Stimulated activated CD8-positive, alpha-beta memory T cell treated with anti-CD3 and anti-CD28 coated beads, Interleukin-15, amount 100 ng/mL, for 48 hours (primary cell): ENCODE measurements around the gene TRMT11.
"Not testable (repeated sequence)": the region's sequence is repeated elsewhere in the genome, so short reads cannot be mapped to it uniquely, and the experiment has no call there.

Source experiments
- DNase-seq, 2 donors: peaks; one replicate each; pipeline ENCODE4 v3.0.0-alpha.2; 2020; ENCODE audit warnings: low read depth in 2 of 2

TRMT11 gene

DNA sequence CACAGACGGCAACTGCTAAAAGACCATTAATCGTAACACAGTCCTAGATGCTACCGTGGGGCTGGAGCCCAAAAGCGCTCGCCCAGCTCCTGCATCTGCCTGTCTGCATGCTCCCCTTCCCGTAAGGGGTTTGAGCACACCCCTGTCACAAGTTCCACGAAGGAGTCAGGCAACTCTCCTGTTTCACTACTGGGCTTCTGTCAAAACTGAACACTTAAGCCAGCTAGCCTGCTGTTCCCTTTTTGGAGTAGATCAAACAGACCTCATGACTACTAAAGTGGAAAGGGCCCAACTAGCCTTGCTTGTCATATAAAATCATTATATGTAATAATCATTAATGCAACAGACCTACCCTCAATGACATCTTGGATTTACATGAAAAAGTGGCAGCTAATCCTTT, 61.3 kb downstream of the TRMT11 start:
- DNase-seq = no peak

DNA sequence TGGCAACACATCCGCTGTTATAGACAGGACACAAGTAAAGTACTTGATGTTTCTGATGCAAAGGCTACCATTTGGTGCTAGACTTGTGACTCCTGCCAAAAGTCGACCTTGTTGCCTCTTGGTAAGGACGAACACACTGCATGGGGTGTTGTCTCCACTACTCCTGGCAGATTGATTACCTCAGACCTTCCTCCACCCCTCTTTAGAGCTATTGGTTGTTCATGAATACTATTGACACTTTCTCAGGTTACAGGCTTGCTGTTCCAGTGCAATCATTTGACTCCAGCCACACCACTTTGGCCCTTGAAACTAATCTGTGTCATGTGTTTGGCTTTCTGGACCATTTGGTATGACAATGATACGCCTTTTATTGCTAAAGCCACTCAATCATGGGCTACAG, 62.3 kb downstream of the TRMT11 start:
- DNase-seq = no peak

DNA sequence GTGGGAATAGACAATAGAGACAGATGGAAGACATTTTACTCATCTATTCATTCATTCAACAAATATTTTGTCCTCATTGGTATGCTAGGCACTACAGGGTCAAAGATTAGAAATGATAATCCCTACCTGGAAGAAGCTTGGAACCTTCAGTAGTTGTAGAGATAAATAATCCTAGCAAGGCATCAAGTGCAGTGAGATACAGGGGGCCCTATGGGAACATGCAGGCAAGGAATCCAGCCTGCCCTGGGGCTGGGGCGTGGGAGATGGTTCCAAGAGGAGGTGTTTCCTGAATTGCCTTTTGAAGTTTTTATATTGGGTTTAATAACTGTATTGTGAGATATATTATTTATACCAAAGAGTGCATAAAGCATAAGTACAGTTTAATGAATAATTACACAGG, 64.5 kb downstream of the TRMT11 start:
- DNase-seq = no peak

DNA sequence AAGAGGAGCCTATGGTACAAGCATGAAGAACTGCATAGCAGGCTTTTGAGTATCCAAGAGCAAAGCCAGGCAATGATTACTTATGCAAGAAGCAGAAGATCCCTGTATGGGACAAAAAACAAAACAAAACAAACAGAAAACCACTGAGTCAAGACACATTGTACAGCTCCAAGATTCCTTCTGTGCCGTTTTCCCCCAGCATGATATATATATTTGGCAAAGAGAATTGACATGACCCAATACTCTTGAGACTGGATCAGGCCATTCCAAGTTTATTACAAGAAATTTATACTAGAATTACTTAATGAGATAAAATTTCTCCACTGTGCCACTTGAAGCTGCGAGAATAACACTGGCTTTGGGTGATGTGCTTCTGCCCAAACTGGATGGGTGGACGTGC, 65.5 kb downstream of the TRMT11 start:
- no peak for DNase-seq

DNA sequence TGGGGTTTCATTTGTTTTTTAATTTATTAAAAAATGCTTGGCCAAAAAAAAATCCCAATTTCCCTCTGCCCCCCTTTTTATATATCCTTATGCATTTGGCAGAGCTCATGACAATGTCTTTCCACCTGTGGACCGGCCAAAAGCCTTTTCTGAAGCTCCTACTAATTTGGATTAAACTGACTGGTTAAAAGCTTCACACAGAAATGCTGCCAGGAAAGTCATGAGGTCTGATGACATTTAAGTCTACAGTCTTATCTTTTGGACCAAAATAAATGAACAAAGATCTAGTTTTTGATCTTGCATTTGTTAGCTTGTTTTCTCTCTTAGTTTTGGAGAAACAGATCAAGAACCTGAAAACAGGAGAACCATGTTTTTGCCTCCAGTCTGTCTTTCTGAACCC, 66.1 kb downstream of the TRMT11 start:
- no peak for DNase-seq

DNA sequence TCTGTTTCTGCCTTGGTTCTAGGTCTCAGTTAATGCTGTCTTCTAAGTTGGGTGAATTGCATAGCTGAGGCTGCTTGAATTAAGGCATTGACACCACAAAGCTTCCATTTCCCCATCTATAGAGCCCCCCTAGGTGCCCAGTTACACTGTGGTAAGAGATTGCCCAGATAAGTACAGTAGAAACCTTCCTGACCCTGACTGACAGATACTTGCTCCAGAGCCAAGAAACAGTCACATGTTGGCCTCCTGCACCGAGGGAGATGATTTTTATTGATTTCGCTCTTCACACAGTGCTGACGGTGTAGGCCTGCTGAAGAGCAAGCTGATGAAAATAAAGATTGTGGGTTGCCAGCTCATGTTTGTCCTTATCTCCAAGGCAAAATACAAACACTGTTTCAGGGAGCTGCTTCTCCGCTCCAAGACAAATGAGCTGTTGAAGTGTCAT, 67.9 kb downstream of the TRMT11 start:
- DNase-seq = no peak

DNA sequence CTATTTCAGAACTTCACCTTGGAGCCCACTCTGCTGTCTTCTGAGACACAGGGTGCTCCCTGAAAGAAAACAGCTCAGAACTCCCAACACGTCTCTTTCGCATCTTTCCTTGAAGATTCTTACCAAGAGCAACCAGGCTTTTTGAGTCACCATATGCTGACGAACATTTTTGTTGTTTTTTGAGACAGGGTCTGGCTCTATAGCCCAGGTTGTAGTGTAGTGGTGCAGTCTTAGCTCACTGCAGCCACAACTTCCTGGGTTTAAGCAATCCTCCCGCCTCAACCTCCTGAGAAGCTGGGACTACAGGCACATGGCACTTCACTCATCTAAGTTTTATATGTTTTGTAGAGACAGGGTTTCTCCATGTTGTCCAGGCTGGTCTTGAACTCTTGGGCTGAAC, 68.5 kb downstream of the TRMT11 start:
- DNase-seq = no peak

DNA sequence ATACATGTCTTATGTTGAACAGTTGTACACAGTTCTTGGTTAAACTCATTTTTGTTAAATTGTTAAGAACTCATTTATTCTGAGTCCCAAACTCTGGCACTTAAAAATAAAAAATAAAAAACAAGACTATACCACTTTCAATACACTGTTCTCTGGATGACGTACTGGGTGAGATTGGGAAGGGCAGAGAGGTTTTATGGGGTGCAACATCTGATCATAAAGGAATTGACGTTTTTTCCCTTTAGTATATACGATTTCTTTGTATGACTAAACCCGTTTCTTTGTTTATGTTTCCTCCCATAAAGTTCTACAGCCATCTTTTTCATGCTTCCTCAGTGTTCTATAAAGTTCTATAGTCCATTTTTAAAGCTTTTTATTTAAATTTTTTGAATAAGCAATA, 69.1 kb downstream of the TRMT11 start:
- DNase-seq = no peak

DNA sequence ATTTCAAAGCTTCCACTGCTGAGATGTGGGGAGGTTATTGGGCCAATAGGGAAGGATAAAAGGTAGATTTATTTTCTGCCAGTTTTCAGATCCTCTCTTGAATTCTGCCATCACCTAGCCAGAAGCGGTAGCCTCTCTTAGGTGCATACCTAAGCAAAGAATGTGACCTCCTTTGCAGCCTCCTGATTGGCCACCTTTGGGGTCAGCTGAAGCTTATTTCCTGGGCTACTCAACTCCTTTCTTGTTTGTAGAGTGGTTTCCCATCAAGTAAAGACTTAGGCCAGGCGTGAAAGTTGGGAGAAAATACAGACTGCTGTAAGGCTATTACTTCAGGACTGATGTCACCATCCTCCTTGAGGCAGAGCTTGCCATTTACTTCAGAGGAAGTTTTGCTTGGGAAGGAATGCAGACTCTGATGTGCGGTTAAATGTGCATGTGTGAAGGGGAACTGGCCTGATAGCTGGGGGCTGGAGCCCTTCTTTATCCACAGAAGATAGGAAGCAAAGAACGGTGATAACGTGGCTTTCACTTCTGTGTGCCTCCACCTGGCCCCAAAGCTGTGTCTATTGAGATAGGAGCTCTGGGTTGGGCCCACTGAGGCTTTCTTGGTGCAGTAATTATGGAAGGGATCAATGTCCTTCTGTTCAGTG, 70.1 kb downstream of the TRMT11 start:
- DNase-seq = no peak

DNA sequence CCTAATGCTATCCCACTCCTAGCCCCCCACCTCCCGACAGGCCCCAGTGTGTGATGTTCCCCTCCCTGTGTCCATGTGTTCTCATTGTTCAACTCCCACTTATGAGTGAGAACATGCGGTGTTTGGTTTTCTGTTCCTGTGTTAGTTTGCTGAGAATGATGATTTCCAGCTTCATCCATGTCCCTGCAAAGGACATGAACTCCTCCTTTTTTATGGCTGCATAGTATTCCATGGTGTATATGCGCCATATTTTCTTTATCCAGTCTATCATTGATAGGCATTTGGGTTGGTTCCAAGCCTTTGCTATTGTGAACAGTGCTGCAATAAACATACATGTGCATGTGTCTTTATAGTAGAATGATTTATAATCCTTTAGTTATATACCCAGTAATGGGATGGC, 71.7 kb downstream of the TRMT11 start:
- not testable (repeated sequence) for DNase-seq

DNA sequence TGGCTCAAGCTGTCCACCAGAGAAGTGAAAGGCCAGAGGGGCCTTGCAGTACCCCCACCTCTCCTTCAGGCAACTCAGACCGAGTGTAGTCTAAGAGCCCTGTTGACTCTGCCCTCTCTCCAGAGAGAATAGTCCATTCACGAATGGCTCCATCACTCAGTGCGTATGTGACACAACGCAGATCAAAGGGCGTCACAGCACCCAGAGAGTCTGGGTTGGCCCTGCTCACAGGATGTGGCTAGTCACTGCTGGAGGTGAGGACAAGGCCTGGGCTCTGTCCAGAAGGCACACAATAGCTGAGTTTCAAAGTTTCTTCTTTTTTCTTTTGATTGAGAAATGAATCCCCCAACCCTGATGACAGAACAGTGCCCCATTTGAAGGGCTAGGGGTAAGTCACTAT, 74.1 kb downstream of the TRMT11 start:
- no peak for DNase-seq

DNA sequence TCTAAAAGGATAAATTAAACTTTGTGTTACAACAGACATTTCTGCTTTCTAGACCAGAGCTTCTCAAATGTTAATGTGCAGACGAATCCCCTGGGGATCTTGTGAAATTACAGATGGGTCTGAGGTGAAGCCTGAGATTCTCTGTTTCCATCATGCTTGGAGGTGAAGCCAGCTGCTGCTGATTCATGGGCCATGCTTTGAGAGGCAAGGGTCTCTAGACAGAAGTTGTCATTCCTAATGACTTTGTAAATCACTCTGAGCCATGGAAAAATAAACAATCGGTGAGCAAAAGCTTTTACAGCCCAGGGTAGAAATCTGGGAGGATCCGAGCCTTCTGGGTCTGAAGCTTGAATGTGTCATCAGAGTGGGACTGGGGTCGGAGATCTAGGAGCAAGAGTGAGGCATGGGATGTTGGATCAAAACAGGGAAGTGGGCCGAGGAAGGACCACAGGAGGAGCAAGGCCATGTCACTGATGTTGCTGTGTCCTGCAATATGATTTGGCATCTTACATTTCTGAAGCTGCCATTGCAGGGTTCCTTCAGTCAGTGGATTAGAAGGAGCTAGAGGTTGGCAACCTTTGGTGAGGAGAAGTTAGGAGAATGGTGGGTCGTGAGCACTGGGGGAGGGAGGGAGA, 77.3 kb downstream of the TRMT11 start:
- no peak for DNase-seq

DNA sequence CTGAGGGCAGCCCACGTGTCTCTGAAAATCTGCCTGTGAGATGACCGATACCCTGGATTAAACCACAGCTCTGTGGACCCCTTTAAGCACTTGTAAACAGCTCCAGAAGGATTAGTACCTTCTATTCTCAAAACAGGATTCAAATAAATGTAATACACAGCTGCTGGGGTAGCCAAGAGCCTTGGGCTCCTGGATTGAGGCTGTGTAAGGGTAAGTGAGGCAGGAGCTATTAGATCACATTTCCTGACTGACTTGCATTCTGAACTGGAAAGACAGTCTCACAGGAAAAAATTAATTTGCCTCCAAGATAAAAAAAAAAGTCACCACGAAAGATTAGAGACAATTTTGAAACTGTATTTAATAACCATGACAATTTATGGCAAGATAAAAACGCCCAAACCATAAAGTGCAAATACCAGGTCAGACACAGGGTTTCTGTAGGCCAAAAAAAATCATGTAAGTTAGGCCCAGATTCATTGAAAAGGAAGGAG, 78.0 kb downstream of the TRMT11 start:
- DNase-seq = no peak

DNA sequence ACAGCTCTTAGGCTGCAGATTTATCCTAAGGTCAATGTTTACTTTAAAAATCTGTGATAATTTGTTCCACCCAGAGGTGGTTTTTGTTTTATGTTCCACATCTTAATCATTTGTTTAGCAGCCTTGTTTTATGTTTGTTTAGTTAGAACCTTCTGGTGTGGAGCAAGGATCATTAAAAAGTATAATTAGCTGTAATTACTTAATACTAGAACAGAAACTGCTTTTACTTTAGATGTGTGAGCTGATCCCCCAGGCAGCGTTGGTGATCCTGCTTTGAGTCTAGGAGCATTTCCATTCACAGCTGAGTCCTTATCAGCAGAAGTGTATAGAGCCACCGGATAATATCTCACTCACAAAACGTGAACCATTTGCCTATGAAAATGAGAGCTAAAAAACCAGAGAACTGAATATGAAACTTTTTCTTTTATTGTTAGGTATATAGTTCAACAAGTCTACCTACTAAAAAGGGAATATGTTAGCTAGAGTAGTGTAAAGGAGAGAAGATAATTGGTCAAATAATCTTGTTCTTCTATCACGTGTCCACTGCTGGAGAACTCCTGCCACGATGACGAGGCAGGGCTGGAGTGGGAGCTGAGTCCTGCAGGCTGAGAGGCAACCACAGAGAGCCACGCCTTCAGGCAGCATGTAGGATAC, 78.5 kb downstream of the TRMT11 start:
- DNase-seq = no peak

DNA sequence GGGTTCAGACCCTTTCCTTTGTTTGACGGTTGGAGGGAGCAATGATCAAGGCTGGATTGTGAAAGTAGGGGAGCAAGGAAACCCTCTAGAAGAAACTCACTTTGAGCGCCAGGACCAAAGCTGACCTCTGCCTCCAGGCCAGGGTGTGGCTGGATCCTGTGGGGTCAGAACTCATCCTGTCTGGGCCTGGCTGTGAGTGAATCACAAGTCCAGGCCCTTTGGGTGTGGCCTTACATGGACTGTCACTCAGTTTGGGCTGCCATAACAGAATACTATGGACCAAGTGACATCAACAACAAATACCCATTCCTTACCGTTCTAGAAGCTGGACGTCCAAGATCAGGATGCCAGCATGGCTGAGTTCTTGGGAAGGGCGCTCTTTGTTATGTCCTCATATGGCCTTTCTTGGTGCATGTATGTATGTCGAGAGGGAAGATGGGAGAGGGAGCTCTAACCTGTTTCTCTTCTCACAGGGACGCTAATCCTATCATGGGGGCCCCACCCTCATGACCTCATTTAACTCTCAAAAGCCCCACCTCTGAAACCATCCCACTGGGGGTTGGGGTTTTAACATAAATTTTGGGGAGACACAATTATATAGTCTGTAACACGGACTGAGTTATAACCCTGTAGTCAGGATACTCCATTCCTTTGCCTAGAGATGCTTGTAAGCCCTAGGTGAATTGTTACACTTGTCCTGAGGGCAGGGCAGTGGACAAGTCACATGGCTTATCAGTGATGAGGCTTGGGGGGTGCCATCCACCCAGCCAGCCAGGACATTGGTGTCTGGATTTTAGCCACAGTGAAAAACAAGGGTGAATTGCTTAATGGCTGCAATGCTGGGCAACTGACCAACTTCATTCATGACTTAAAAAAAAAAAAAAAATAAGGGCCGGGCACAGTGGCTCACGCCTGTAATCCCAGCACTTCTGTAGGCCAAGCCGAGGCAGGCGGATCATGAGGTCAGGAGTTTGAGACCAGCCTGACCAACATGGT, 80.0 kb downstream of the TRMT11 start:
- no peak for DNase-seq

DNA sequence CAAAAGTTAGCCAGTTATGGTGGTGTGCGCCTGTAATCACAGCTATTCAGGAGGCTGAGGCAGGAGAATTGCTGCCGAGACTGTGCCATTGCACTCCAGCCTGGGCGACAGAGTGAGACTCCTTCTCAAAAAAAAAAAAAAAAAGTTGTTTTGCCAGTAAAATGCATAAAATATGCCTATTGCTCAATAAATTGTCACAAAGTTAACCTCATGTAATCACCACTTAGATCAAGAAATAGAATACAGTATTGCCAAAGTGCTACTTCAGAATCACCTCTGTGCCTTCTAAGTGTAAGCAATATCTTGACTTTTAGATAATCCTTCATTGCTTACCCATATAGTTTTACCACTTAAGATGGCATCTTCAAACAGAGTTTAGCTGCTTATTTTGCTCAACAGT, 80.7 kb downstream of the TRMT11 start:
- no peak for DNase-seq

DNA sequence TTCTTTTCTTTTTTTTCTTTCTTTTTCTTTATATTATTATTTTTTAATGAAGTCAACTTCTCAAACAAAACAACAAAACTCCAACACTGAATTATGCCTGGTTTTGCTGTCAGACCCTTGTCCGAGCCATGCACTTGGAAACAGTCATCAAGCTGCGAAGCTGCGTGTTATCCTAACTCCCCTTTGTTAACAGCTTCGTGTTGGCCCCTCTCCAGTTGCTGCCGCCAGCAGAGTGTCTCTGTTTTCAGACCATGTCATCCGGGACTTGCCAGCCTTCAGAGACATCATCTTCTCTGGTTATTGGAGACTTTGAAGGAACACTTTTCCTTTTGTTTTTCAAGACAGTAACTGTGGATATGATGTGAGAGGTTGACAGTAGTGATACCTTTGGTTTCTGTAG, 83.1 kb downstream of the TRMT11 start:
- no peak for DNase-seq

DNA sequence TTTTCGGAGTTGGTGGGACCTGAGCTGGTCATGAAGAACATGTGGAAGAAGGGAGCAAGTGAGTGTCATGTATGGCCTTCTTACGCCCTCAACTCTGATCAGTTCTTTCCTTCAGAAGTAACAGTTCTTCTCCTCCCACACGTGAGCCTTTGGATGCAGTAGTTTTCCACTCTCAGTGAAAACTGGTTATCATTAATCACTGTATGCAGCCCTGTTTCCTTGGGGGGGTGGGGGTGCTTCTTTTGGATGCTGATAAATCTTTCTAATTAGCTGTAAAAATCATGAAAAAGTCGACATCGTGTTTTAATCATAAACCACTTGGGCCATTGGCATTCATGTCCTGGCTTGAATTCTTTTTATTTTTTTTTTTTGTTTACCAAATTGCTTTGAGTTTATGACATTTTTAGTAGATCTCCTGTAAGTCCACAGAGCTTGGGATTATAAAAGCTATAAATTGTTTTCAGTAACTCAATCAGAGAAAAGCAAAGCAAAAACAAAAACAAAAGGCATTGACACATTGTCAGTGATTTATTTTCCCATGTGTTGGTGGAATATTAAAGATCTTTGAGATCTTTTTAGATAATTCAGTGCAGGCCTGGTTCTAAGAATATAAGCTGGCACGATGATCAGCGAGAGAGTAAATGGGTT, 84.8 kb downstream of the TRMT11 start:
- DNase-seq = no peak

DNA sequence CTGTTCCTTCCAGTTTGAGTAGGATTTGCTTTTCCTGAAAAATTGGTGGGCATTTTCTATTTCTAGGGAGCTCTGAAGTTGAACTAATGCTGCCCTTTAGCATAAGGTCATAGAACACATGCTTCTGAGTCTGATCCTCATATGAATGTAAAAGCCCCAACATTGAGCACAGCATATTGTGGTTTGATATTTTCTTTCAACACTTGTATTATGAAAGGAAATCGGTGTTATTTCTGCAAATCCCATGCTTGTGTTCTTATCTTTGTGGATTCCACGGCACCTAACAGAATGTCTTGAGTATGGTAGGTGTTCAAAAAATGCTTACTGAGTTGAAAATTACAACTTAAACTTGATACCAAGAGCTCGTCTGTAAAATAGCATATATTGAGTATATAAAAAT, 85.8 kb downstream of the TRMT11 start:
- no peak for DNase-seq

DNA sequence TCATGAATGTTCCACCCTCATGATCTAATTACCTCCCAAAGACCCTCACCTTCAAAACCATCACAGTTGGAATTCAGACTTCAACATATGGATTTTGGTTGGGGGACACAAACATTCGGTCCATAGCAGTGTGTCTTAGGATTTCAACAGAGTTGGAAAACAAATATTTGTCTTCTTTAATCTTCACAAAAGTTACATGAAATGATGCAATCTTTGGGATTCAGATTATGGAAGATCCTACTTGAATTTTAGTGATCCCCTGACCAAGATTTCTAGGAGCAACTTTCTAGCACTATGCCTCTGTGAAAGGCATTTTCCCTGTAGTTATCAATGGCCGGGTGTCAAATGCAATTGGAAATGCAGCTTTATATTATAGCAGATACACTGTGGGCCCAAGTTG, 86.5 kb downstream of the TRMT11 start:
- no peak for DNase-seq

DNA sequence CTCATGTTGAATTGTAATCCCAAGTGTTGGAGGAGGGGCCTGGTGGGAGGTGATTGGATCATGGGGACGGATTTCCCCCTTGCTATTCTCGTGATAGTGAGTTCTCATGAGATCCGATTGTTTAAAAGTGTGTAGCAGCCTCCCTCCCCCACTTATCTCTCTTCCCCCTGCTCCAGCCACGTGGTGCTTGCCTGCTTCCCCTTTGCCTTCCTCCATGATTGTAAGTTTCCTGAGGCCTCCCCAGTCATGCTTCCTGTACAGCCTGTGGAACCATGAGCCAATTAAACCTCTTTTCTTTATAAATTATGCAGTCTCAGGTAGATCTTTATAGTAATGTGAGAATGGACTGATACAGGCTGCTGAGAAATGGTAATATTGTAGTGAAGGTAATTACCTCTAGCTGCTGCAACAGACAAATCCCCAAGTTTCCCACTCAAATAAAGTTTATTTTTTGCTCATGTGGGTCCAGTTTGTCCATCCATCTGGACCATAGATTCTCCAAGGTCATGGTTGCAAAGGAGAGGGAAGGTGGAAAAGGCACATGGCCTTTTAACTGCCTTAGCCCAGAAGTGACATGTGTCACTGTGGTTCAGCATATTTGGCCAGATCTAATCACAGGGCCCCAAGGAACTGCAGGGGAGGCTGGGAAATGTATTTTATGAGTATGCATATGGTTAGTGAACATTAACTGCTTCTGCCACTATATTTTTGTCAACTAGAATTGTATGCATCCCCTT, 89.2 kb downstream of the TRMT11 start:
- DNase-seq = no peak
